T-helper 2 cell treated with Interferon-gamma antibody and Interleukin-4, amounts not matched to agents 5 μg/mL and 100 μg/mL, for 36 hours (primary cell): ENCODE data around the gene FAM124A.
"Not testable (repeated sequence)": the region's sequence is repeated elsewhere in the genome, so short reads cannot be mapped to it uniquely, and the experiment has no call there.

Source experiments
- DNase-seq: peaks from one replicate; pipeline ENCODE4 v3.0.0; 2021; ENCODE audit warnings: low spot score
- H3K27ac Mint-ChIP-seq: one replicate; pipeline ENCODE4 v1.8.0; 2021; ENCODE audit warnings: mild to moderate bottlenecking, mixed read lengths
- H3K27me3 Mint-ChIP-seq: one replicate; pipeline ENCODE4 v1.8.0; 2021; ENCODE audit warnings: low read depth, mixed read lengths
- H3K36me3 Mint-ChIP-seq: one replicate; pipeline ENCODE4 v1.8.0; 2021; ENCODE audit warnings: low read depth, mixed read lengths
- H3K4me1 Mint-ChIP-seq: one replicate; pipeline ENCODE4 v1.8.0; 2021; ENCODE audit warnings: low read depth, mixed read lengths
- H3K4me3 Mint-ChIP-seq: one replicate; pipeline ENCODE4 v1.8.0; 2022; ENCODE audit warnings: mild to moderate bottlenecking, moderate library complexity, mixed read lengths
- H3K9me3 Mint-ChIP-seq: one replicate; pipeline ENCODE4 v1.8.0; 2021; ENCODE audit warnings: mixed read lengths

Gene FAM124A

GRCh38 chr13:51278426-51279130 lies 56.4 kb downstream of the FAM124A start:
- H3K9me3 Mint-ChIP-seq: no peaks in the 10 kb centered on the region
- H3K36me3 Mint-ChIP-seq: no peaks in the 10 kb centered on the region
- peaks cover 2% of the 10 kb centered on the region for H3K4me1 Mint-ChIP-seq
- no peak overlapping the region for H3K27ac Mint-ChIP-seq
- no peaks in the 10 kb centered on the region for H3K27me3 Mint-ChIP-seq
- no peak for DNase-seq
- H3K4me3 Mint-ChIP-seq: no peak overlapping the region

- no peak for DNase-seq
- Mint-ChIP-seq H3K4me3 (no peak overlapping the region), H3K27me3 (no peaks in the 10 kb centered on the region), H3K4me1 (peaks cover 7% of the 10 kb centered on the region), H3K9me3 (no peaks in the 10 kb centered on the region), H3K36me3 (no peaks in the 10 kb centered on the region), H3K27ac (no peak overlapping the region)
Observed at GRCh38 chr13:51280379-51280940, 58.3 kb downstream of the FAM124A start.

GRCh38 chr13:51282322-51282721 lies 60.1 kb downstream of the FAM124A start:
- Mint-ChIP-seq H3K27me3 (no peaks in the 10 kb centered on the region), H3K36me3 (no peaks in the 10 kb centered on the region), H3K4me1 (peaks cover 7% of the 10 kb centered on the region), H3K9me3 (no peaks in the 10 kb centered on the region), H3K4me3 (no peak overlapping the region), H3K27ac (no peak overlapping the region)
- DNase-seq: no peak

- H3K4me3 Mint-ChIP-seq, H3K27me3 Mint-ChIP-seq, H3K9me3 Mint-ChIP-seq, H3K4me1 Mint-ChIP-seq, H3K36me3 Mint-ChIP-seq, H3K27ac Mint-ChIP-seq, DNase-seq: not testable (repeated sequence)
Observed at GRCh38 chr13:51282923-51283322, 60.7 kb downstream of the FAM124A start.

- H3K4me1 Mint-ChIP-seq: peaks cover 7% of the 10 kb centered on the region
- no peak for DNase-seq
- no peak overlapping the region for H3K27ac Mint-ChIP-seq
- H3K36me3 Mint-ChIP-seq: no peaks in the 10 kb centered on the region
- H3K9me3 Mint-ChIP-seq: no peaks in the 10 kb centered on the region
- H3K27me3 Mint-ChIP-seq: no peaks in the 10 kb centered on the region
- no peak overlapping the region for H3K4me3 Mint-ChIP-seq
Observed at GRCh38 chr13:51283371-51283770, 61.2 kb downstream of the FAM124A start.

GRCh38 chr13:51284339-51284738 lies 62.1 kb downstream of the FAM124A start:
- Mint-ChIP-seq H3K4me1 (peaks cover 7% of the 10 kb centered on the region), H3K4me3 (no peak overlapping the region), H3K36me3 (no peaks in the 10 kb centered on the region), H3K27ac (no peak overlapping the region), H3K27me3 (peaks cover 4% of the 10 kb centered on the region), H3K9me3 (no peaks in the 10 kb centered on the region)
- no peak for DNase-seq

- Mint-ChIP-seq H3K36me3 (no peaks in the 10 kb centered on the region), H3K9me3 (no peaks in the 10 kb centered on the region), H3K4me1 (peaks cover 7% of the 10 kb centered on the region), H3K27ac (no peak overlapping the region), H3K4me3 (no peak overlapping the region), H3K27me3 (peaks cover 9% of the 10 kb centered on the region)
- peak; percentile 60 for DNase-seq
Observed at GRCh38 chr13:51286135-51287002, 64.2 kb downstream of the FAM124A start.

GRCh38 chr13:51287758-51288157 lies 65.6 kb downstream of the FAM124A start:
- Mint-ChIP-seq H3K9me3 (no peaks in the 10 kb centered on the region), H3K4me3 (no peak overlapping the region), H3K27ac (no peak overlapping the region), H3K36me3 (no peaks in the 10 kb centered on the region), H3K27me3 (peaks cover 11% of the 10 kb centered on the region), H3K4me1 (peaks cover 7% of the 10 kb centered on the region)
- DNase-seq: no peak

GRCh38 chr13:51288254-51288653 lies 66.1 kb downstream of the FAM124A start:
- not testable (repeated sequence) for H3K4me3 Mint-ChIP-seq, DNase-seq, H3K4me1 Mint-ChIP-seq, H3K9me3 Mint-ChIP-seq, H3K36me3 Mint-ChIP-seq, H3K27ac Mint-ChIP-seq
- peaks cover 11% of the 10 kb centered on the region for H3K27me3 Mint-ChIP-seq

- no peak for DNase-seq
- no peak overlapping the region for H3K27ac Mint-ChIP-seq
- H3K4me3 Mint-ChIP-seq: no peak overlapping the region
- H3K4me1 Mint-ChIP-seq: no peaks in the 10 kb centered on the region
- peaks cover 11% of the 10 kb centered on the region for H3K27me3 Mint-ChIP-seq
- H3K9me3 Mint-ChIP-seq: no peaks in the 10 kb centered on the region
- H3K36me3 Mint-ChIP-seq: no peaks in the 10 kb centered on the region
Observed at GRCh38 chr13:51291341-51291740, 69.1 kb downstream of the FAM124A start.

- Mint-ChIP-seq H3K4me3 (no peak overlapping the region), H3K27me3 (peaks cover 13% of the 10 kb centered on the region), H3K9me3 (no peaks in the 10 kb centered on the region), H3K27ac (no peak overlapping the region), H3K36me3 (no peaks in the 10 kb centered on the region), H3K4me1 (no peaks in the 10 kb centered on the region)
- no peak for DNase-seq
Observed at GRCh38 chr13:51292000-51292565, 69.9 kb downstream of the FAM124A start.

GRCh38 chr13:51297556-51297955 lies 75.4 kb downstream of the FAM124A start:
- no peak overlapping the region for H3K27ac Mint-ChIP-seq
- H3K4me3 Mint-ChIP-seq: no peak overlapping the region
- no peak for DNase-seq
- no peaks in the 10 kb centered on the region for H3K4me1 Mint-ChIP-seq
- peaks cover 3% of the 10 kb centered on the region for H3K27me3 Mint-ChIP-seq
- no peaks in the 10 kb centered on the region for H3K9me3 Mint-ChIP-seq
- H3K36me3 Mint-ChIP-seq: no peaks in the 10 kb centered on the region

- H3K27ac Mint-ChIP-seq: no peak overlapping the region
- no peaks in the 10 kb centered on the region for H3K36me3 Mint-ChIP-seq
- H3K27me3 Mint-ChIP-seq: peaks cover 3% of the 10 kb centered on the region
- no peaks in the 10 kb centered on the region for H3K9me3 Mint-ChIP-seq
- no peak for DNase-seq
- no peaks in the 10 kb centered on the region for H3K4me1 Mint-ChIP-seq
- no peak overlapping the region for H3K4me3 Mint-ChIP-seq
Observed at GRCh38 chr13:51298812-51299211, 76.6 kb downstream of the FAM124A start.

GRCh38 chr13:51303063-51303552 lies 80.9 kb downstream of the FAM124A start:
- peaks cover 3% of the 10 kb centered on the region for H3K27me3 Mint-ChIP-seq
- H3K27ac Mint-ChIP-seq: no peak overlapping the region
- H3K4me3 Mint-ChIP-seq: no peak overlapping the region
- H3K9me3 Mint-ChIP-seq: no peaks in the 10 kb centered on the region
- DNase-seq: no peak
- no peaks in the 10 kb centered on the region for H3K4me1 Mint-ChIP-seq
- no peaks in the 10 kb centered on the region for H3K36me3 Mint-ChIP-seq
